Measurements from ENCODE around the gene KIF2C. TPM values are rescaled to one million over a fixed set of nuclear protein-coding genes. Genes with fewer than 3 reads are reported as not detected.

Gene KIF2C
- total RNA-seq, 3 donors from 2014 or later = 0.73 to 2.6 (median 0.98) TPM

DNA sequence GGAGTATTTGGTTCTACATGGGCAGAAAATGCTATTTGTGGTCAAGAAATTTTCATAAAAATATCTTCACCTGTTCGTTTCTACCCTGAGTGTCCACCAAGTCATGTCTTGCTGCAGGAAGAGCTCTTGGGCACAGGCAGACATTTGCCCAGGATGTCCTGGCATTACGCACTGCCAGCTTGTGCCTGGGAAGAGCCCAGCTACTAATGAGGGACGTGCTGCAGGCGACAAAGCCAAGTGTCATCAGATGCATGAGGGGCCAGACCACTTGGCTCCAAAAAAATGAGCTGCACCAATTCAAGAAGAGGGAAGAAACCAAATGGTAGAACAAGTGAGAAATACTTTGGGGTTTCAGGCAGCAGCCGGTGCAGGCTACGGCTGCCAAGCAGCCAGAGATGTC, 21.5 kb upstream of the KIF2C start:
- no peaks in the 10 kb centered on the region for H3K9me3 ChIP-seq
- TF ChIP-seq POLR2A (IDR thresholded peaks at IDR 0.05) (no peak), POLR2AphosphoS5 (IDR thresholded peaks at IDR 0.05) (no peak)
- H3K27me3 ChIP-seq = no peaks in the 10 kb centered on the region
- H3K36me3 ChIP-seq = no peaks in the 10 kb centered on the region
- no peak overlapping the region for H3K4me3 ChIP-seq
- H3K27ac ChIP-seq = no peak overlapping the region
- no peak for DNase-seq (ENCODE audit: low spot score in 2 of 2)
- intact Hi-C loops (cut with DNase I; ENCODE audit: low total_unique reads) = no loop called here
- H3K4me1 ChIP-seq = no peaks in the 10 kb centered on the region

DNA sequence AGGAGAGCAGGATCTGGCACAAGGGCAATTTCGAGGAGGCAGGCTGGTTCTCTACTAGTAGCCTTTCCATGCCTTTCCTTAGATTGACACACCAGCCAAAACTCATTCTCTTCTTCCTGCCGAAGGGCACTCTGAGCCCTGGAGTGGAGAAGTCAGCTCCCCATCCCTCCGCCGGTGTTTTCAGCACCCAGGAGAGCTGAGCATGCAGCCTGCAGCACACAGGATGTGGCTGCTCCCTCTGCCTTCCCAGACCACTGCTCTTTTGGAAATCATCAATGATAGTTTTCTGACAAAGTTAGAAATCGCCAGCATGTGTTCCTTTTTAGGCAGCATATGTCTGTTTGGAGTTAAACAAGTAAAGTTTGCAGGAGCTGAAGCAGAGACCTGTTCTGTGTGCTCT, 20.3 kb upstream of the KIF2C start:
- intact Hi-C loops (cut with DNase I; ENCODE audit: low total_unique reads) = no loop called here

DNA sequence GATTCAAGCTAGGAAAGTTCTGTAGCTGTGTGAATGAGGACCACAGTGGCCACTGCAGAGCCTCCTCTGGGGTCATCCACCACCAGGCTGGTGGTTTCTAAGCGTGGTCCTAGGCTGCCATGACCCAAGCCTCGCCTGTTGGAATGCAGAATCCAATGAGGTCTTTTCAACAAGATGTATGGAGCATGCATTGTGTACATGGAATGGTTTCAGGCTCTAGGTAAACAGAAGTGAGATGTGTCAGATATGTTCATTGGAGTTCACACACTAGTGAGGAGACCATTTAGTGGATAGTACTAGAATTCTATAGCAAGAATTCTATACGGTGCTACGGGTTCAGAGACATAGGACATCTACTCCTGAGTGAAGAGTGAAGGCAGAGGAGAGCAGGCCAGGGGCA, 19.4 kb upstream of the KIF2C start:
- Histone ChIP-seq H3K4me3 (no peak overlapping the region), H3K27me3 (no peaks in the 10 kb centered on the region), H3K36me3 (no peaks in the 10 kb centered on the region), H3K4me1 (no peaks in the 10 kb centered on the region), H3K27ac (no peak overlapping the region), H3K9me3 (no peaks in the 10 kb centered on the region)
- intact Hi-C loops (cut with DNase I; ENCODE audit: low total_unique reads) = no loop called here
- no peak for DNase-seq (ENCODE audit: low spot score in 2 of 2)
- TF ChIP-seq, protein P1, sequence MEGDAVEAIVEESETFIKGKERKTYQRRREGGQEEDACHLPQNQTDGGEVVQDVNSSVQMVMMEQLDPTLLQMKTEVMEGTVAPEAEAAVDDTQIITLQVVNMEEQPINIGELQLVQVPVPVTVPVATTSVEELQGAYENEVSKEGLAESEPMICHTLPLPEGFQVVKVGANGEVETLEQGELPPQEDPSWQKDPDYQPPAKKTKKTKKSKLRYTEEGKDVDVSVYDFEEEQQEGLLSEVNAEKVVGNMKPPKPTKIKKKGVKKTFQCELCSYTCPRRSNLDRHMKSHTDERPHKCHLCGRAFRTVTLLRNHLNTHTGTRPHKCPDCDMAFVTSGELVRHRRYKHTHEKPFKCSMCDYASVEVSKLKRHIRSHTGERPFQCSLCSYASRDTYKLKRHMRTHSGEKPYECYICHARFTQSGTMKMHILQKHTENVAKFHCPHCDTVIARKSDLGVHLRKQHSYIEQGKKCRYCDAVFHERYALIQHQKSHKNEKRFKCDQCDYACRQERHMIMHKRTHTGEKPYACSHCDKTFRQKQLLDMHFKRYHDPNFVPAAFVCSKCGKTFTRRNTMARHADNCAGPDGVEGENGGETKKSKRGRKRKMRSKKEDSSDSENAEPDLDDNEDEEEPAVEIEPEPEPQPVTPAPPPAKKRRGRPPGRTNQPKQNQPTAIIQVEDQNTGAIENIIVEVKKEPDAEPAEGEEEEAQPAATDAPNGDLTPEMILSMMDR (IDR thresholded peaks at IDR 0.05) = no peak
- TF ChIP-seq POLR2A (IDR thresholded peaks at IDR 0.05) = no peak
- no peak for TF ChIP-seq POLR2AphosphoS5 (IDR thresholded peaks at IDR 0.05)

More for the DNA sequence above, 20.3 kb upstream of the KIF2C start:
- Histone ChIP-seq H3K36me3 (no peaks in the 10 kb centered on the region), H3K9me3 (no peaks in the 10 kb centered on the region), H3K27me3 (no peaks in the 10 kb centered on the region), H3K4me1 (no peaks in the 10 kb centered on the region), H3K27ac (no peak overlapping the region), H3K4me3 (no peak overlapping the region)
- no peak for TF ChIP-seq POLR2AphosphoS5 (IDR thresholded peaks at IDR 0.05)
- TF ChIP-seq POLR2A (IDR thresholded peaks at IDR 0.05) = no peak
- TF ChIP-seq, protein P1 (IDR thresholded peaks at IDR 0.05) = no peak
- DNase-seq (ENCODE audit: low spot score in 2 of 2) = no peak

DNA sequence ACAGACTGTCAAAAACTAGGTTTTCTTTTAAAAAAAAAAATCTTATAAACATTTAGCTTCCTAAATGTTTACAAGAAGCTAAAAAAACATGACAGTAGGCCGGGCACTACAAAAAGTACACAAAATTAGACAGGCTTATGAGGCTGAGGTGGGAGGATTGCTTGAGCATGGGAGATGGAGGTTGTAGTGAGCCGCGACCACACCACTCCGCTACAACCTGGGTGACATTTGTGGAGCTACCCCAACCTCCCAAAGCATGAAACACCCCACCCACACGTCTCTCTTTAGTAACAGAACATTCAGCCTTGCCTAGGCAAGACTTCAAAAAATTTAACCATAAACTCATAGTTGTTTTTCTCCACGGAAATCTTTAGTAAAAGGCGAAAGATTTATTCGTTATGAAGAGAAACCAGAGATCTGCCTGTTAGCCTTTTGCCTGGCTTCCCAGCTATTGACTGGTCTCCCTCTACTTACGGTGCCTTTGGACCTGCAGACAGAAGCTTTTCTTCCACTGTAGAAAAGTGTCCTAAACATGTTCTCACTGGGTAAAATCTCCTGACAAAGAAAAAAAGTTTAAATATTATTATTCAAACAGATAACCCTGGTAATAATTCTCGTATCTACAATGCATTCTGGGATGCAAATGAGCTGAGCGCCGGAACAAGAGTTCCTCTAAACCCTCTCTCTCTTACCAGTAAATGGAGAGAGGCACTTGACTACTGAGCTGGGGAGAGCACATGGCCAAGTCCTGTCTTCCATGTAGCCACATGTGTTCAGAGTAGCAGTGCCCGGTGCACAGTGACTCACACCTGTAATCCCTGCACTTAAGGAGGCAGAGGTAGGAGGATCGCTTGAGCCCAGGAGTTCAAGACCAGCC, 17.9 kb upstream of the KIF2C start:
- DNase-seq (ENCODE audit: low spot score in 2 of 2) = no peak
- intact Hi-C loops (cut with DNase I; ENCODE audit: low total_unique reads) = no loop called here

DNA sequence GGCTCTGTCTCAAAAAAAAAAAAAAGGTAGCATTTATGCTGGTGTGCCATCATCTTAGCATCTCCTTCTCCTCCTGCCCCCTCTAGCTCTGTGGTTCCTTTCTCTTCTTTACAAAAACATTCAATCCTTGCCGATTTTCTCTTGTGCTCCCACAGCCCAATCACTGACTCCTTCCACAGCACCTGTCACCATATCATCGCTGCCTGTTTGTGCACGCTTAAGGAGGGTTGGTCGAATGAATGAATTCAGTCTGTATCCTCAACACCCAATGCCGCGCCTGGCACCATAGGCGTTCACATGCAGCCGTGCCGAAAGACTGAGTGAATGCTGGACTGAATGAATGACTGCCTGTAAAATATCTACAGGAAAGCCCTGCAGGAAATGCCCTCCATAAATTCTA, 16.6 kb upstream of the KIF2C start:
- TF ChIP-seq POLR2A (IDR thresholded peaks at IDR 0.05) (no peak), POLR2AphosphoS5 (IDR thresholded peaks at IDR 0.05) (no peak)
- TF ChIP-seq, protein P1 (IDR thresholded peaks at IDR 0.05) = no peak
- DNase-seq (ENCODE audit: low spot score in 2 of 2) = no peak
- Histone ChIP-seq H3K27ac (no peak overlapping the region), H3K36me3 (no peaks in the 10 kb centered on the region), H3K9me3 (no peaks in the 10 kb centered on the region), H3K4me1 (no peaks in the 10 kb centered on the region), H3K27me3 (no peaks in the 10 kb centered on the region), H3K4me3 (no peak overlapping the region)
- intact Hi-C loops (cut with DNase I; ENCODE audit: low total_unique reads) = no loop called here

More for the DNA sequence above, 17.9 kb upstream of the KIF2C start:
- Histone ChIP-seq H3K27ac (peak overlapping the region in 1 of 2 donors; percentile 45), H3K4me1 (no peaks in the 10 kb centered on the region), H3K4me3 (no peak overlapping the region), H3K27me3 (no peaks in the 10 kb centered on the region), H3K36me3 (no peaks in the 10 kb centered on the region), H3K9me3 (no peaks in the 10 kb centered on the region)
- TF ChIP-seq, protein P1 (IDR thresholded peaks at IDR 0.05) = no peak
- TF ChIP-seq POLR2AphosphoS5 (IDR thresholded peaks at IDR 0.05) = peak in 2 of 3 donors; percentile 11 to 83
- peak; percentile 80 for TF ChIP-seq POLR2A (IDR thresholded peaks at IDR 0.05)
